ENCODE data around the gene TSSK2.

DNA sequence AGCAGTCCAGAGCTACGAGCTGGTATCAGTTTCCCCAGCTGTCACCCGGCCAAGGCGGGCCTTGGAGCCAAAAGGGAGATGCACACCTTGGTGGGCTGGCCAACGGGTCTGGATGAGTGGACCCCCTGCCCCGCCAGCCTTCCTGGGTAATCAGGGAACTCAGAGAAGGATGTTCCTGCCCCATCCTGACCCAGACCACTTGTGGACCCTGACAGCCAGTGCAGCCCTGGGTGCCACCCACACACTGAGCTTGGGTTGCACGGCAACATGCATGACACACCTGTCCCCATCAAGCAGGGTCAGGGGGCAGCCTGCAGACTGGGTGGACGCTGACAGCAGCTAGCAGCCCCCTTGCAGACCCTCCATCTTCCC lies 38.8 kb downstream of the TSSK2 start:
- TF ChIP-seq, protein P1, sequence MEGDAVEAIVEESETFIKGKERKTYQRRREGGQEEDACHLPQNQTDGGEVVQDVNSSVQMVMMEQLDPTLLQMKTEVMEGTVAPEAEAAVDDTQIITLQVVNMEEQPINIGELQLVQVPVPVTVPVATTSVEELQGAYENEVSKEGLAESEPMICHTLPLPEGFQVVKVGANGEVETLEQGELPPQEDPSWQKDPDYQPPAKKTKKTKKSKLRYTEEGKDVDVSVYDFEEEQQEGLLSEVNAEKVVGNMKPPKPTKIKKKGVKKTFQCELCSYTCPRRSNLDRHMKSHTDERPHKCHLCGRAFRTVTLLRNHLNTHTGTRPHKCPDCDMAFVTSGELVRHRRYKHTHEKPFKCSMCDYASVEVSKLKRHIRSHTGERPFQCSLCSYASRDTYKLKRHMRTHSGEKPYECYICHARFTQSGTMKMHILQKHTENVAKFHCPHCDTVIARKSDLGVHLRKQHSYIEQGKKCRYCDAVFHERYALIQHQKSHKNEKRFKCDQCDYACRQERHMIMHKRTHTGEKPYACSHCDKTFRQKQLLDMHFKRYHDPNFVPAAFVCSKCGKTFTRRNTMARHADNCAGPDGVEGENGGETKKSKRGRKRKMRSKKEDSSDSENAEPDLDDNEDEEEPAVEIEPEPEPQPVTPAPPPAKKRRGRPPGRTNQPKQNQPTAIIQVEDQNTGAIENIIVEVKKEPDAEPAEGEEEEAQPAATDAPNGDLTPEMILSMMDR (IDR thresholded peaks at IDR 0.05): no peak
- TF ChIP-seq POLR2A (IDR thresholded peaks at IDR 0.05): no peak
